Measurements from ENCODE around the gene TBL3.
A peak's percentile ranks its signal among the peaks of the same experiment; 100 is the strongest.

Gene TBL3

DNA sequence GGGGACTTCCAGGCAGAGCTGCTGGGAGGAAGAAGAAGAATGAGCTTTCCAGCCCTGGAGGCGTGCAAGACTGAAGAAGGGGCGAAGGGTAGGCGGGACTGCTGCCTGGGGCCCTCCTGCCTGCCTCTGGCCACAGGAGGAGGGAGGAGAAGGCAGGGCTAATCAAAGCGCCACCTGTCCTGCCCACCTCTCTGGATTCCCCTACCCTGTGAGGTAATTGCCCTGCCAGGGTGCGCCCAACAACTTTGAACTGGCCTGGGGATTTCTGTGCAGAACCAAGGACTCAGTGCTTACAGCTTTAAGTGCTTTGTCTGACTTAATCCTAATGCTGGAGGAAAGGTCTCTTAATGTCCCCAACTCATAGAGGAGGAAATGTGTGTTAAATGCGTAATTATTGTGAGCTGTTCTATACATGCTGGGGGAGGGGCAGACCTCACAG is 9.6 kb downstream of the TBL3 start, which contains the start of gene NOXO1:
Gene NOXO1, minus strand, starts transcription at position 72 of the 439 bp plus-strand sequence. CDS start 290 bp downstream, outside the sequence.
- ATAC-seq: no peak
- TF ChIP-seq, protein P1, sequence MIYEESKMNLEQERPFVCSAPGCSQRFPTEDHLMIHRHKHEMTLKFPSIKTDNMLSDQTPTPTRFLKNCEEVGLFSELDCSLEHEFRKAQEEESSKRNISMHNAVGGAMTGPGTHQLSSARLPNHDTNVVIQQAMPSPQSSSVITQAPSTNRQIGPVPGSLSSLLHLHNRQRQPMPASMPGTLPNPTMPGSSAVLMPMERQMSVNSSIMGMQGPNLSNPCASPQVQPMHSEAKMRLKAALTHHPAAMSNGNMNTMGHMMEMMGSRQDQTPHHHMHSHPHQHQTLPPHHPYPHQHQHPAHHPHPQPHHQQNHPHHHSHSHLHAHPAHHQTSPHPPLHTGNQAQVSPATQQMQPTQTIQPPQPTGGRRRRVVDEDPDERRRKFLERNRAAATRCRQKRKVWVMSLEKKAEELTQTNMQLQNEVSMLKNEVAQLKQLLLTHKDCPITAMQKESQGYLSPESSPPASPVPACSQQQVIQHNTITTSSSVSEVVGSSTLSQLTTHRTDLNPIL (CRISPR knock-in tag; IDR thresholded peaks at IDR 0.05; ENCODE audit: low read depth): no peak
- no peak for TF ChIP-seq RARB (CRISPR knock-in tag; IDR thresholded peaks at IDR 0.05)

- no peak for ATAC-seq
Measured at GRCh38 chr16:1982013-1982433, 10.2 kb downstream of the TBL3 start.

DNA sequence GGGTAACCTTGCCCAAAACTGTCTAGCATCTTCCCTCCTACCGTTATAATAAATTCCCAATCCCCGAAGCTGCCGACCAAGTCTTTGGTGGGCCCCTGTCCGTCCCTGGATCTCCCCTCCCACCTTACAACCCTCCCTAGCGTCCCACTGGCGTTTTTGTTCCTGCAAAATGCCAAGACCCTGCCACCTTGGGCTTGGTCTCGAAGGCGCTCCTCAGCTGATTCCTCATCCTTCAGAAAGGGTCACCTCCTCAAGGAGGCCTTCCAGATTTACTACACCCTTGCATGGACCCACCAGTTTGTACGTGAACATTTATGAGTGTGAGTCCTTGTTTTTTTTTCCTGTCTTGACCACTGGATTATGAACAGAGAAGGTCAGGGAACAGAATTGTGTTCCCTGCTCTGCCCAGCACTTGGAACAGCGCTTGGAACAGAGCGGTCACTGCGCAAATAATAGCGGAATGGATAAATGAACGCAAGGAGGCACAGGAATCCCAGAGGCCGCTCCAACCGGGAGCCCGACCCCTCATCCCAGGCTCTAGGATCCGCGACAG is 11.2 kb downstream of the TBL3 start:
- ATAC-seq: no peak

More at GRCh38 chr16:1982013-1982433, 10.2 kb downstream of the TBL3 start:
- TF ChIP-seq ZNF70 (CRISPR knock-in tag; IDR thresholded peaks at IDR 0.05) (no peak), CSDC2 (CRISPR knock-in tag; IDR thresholded peaks at IDR 0.05) (no peak), ISL1 (CRISPR knock-in tag; IDR thresholded peaks at IDR 0.05) (no peak), TOX (CRISPR knock-in tag; IDR thresholded peaks at IDR 0.05; ENCODE audit: borderline replicate concordance) (no peak), ZFP3 (CRISPR knock-in tag; IDR thresholded peaks at IDR 0.05) (no peak), ESRRG (CRISPR knock-in tag; IDR thresholded peaks at IDR 0.05) (no peak), TCF4 (CRISPR knock-in tag; IDR thresholded peaks at IDR 0.05; ENCODE audit: borderline replicate concordance) (no peak), ARNTL (CRISPR knock-in tag; IDR thresholded peaks at IDR 0.05; ENCODE audit: borderline replicate concordance, low read depth) (no peak), BACH2 (CRISPR knock-in tag; IDR thresholded peaks at IDR 0.05; ENCODE audit: borderline replicate concordance) (no peak)
- TF ChIP-seq, protein P1 (CRISPR knock-in tag; IDR thresholded peaks at IDR 0.05; ENCODE audit: low read depth): no peak

GRCh38 chr16:1983544-1984346 is 11.9 kb downstream of the TBL3 start, which contains the start of gene GFER:
GFER (plus strand) TSS chr16:1984193; CDS start chr16:1984219, 26 bp downstream.
- ATAC-seq: peak; percentile 91
- TF ChIP-seq, protein P2, sequence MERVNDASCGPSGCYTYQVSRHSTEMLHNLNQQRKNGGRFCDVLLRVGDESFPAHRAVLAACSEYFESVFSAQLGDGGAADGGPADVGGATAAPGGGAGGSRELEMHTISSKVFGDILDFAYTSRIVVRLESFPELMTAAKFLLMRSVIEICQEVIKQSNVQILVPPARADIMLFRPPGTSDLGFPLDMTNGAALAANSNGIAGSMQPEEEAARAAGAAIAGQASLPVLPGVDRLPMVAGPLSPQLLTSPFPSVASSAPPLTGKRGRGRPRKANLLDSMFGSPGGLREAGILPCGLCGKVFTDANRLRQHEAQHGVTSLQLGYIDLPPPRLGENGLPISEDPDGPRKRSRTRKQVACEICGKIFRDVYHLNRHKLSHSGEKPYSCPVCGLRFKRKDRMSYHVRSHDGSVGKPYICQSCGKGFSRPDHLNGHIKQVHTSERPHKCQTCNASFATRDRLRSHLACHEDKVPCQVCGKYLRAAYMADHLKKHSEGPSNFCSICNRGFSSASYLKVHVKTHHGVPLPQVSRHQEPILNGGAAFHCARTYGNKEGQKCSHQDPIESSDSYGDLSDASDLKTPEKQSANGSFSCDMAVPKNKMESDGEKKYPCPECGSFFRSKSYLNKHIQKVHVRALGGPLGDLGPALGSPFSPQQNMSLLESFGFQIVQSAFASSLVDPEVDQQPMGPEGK (CRISPR knock-in tag; IDR thresholded peaks at IDR 0.05; ENCODE audit: borderline replicate concordance): no peak
- TF ChIP-seq, protein P3, sequence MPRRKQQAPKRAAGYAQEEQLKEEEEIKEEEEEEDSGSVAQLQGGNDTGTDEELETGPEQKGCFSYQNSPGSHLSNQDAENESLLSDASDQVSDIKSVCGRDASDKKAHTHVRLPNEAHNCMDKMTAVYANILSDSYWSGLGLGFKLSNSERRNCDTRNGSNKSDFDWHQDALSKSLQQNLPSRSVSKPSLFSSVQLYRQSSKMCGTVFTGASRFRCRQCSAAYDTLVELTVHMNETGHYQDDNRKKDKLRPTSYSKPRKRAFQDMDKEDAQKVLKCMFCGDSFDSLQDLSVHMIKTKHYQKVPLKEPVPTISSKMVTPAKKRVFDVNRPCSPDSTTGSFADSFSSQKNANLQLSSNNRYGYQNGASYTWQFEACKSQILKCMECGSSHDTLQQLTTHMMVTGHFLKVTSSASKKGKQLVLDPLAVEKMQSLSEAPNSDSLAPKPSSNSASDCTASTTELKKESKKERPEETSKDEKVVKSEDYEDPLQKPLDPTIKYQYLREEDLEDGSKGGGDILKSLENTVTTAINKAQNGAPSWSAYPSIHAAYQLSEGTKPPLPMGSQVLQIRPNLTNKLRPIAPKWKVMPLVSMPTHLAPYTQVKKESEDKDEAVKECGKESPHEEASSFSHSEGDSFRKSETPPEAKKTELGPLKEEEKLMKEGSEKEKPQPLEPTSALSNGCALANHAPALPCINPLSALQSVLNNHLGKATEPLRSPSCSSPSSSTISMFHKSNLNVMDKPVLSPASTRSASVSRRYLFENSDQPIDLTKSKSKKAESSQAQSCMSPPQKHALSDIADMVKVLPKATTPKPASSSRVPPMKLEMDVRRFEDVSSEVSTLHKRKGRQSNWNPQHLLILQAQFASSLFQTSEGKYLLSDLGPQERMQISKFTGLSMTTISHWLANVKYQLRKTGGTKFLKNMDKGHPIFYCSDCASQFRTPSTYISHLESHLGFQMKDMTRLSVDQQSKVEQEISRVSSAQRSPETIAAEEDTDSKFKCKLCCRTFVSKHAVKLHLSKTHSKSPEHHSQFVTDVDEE (CRISPR knock-in tag; IDR thresholded peaks at IDR 0.05): peak; percentile 89
- TF ChIP-seq ZFP3 (CRISPR knock-in tag; IDR thresholded peaks at IDR 0.05): peak; percentile 70; the same call in 1 of the 2 replicates
- no peak for TF ChIP-seq ESRRG (CRISPR knock-in tag; IDR thresholded peaks at IDR 0.05)
- TF ChIP-seq ZNF565 (CRISPR knock-in tag; conservative IDR thresholded peaks at IDR 0.05; ENCODE audit: low read depth): peak; percentile 72; the same call in 1 of the 2 replicates
- TF ChIP-seq ZC3H10 (CRISPR knock-in tag; IDR thresholded peaks at IDR 0.05): 0 out of 2 replicates have a peak, but pooled peaks have one; percentile 10
- TF ChIP-seq BACH2 (CRISPR knock-in tag; IDR thresholded peaks at IDR 0.05; ENCODE audit: borderline replicate concordance): no peak
- TF ChIP-seq GLIS3 (CRISPR knock-in tag; IDR thresholded peaks at IDR 0.05): peak; percentile 77; the same call in 1 of the 2 replicates
- TF ChIP-seq SNAI2 (CRISPR knock-in tag; IDR thresholded peaks at IDR 0.05): peak; percentile 94
- TF ChIP-seq CSDC2 (CRISPR knock-in tag; IDR thresholded peaks at IDR 0.05): peak; percentile 92
- TF ChIP-seq ISL1 (CRISPR knock-in tag; IDR thresholded peaks at IDR 0.05): peak; percentile 38; the same call in 1 of the 2 replicates
- peak; percentile 26; the same call in 1 of the 2 replicates for TF ChIP-seq ZFP30 (CRISPR knock-in tag; IDR thresholded peaks at IDR 0.05)
- no peak for TF ChIP-seq TOX (CRISPR knock-in tag; IDR thresholded peaks at IDR 0.05; ENCODE audit: borderline replicate concordance)
- no peak for TF ChIP-seq OSR1 (CRISPR knock-in tag; IDR thresholded peaks at IDR 0.05)

More for the DNA sequence above, 11.2 kb downstream of the TBL3 start:
- TF ChIP-seq, protein P4, sequence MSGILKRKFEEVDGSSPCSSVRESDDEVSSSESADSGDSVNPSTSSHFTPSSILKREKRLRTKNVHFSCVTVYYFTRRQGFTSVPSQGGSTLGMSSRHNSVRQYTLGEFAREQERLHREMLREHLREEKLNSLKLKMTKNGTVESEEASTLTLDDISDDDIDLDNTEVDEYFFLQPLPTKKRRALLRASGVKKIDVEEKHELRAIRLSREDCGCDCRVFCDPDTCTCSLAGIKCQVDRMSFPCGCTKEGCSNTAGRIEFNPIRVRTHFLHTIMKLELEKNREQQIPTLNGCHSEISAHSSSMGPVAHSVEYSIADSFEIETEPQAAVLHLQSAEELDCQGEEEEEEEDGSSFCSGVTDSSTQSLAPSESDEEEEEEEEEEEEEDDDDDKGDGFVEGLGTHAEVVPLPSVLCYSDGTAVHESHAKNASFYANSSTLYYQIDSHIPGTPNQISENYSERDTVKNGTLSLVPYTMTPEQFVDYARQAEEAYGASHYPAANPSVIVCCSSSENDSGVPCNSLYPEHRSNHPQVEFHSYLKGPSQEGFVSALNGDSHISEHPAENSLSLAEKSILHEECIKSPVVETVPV (CRISPR knock-in tag; IDR thresholded peaks at IDR 0.05): no peak
- TF ChIP-seq TOX (CRISPR knock-in tag; IDR thresholded peaks at IDR 0.05; ENCODE audit: borderline replicate concordance) (no peak), TCF4 (CRISPR knock-in tag; IDR thresholded peaks at IDR 0.05; ENCODE audit: borderline replicate concordance) (0 out of 2 replicates have a peak, but pooled peaks have one; percentile 11)

All from SK-N-SH treated with all-trans-retinoic acid at 6 μM for 48 hours (cell line).